ENCODE measurements around the gene CIITA.
"Not testable (repeated sequence)": the region's sequence is repeated elsewhere in the genome, so short reads cannot be mapped to it uniquely, and the experiment has no call there.

Gene CIITA

DNA sequence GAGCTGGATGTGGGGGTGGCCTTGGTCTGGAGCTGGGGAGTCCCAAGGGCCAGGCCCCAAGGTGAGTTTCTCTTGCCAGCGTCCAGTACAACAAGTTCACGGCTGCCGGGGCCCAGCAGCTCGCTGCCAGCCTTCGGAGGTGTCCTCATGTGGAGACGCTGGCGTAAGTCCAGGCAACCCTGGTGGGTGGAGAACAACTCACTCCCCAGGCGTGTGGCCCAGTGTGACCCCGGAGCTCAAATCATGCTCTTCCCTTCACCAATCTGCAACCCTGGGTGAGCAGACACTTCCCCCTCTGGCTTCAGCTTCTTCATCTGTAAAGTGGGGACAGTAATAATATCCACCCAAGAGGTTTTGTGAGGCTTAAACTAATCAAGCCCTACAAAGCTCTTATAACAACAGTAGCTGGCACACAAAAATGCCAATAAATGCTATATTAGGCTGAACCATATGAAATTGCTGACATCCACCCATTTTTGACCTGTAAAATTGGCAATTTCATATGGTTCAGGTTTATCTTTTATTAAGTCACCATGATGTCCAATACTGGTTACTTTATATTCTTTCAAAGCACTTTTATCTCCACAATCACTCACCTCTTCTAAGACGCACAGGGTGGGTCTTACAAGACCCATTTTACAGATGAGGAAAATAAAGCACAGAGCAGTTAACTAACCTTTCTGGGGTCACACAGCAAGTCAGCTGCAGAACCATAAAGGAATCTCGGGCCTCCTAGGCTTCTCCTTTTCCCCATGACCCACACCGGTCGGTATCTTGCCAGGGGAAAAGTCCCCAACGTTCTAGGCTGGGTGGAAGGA lies 45.5 kb downstream of the CIITA start:
- no peak for DNase-seq

DNA sequence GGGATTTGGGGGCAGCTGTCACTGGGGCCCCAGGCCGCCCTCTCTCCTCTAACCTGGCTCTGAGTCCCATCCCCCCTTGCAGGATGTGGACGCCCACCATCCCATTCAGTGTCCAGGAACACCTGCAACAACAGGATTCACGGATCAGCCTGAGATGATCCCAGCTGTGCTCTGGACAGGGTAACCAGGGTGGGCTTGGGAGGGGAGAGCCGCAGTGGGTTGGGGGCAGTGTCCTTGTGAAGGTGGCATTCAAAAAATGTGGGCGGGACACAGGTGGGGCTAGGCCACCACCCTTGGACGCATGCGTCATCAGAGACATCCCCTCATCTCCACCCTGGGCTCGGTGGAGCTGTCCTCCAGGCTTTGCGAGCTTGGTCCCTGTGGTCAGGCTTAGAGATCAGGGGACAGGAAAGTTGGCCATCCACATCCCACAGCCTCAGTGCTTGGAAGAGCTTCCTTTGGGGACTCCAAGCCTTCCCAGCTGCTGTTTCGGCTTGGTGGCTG lies 46.2 kb downstream of the CIITA start:
- DNase-seq, result no peak

DNA sequence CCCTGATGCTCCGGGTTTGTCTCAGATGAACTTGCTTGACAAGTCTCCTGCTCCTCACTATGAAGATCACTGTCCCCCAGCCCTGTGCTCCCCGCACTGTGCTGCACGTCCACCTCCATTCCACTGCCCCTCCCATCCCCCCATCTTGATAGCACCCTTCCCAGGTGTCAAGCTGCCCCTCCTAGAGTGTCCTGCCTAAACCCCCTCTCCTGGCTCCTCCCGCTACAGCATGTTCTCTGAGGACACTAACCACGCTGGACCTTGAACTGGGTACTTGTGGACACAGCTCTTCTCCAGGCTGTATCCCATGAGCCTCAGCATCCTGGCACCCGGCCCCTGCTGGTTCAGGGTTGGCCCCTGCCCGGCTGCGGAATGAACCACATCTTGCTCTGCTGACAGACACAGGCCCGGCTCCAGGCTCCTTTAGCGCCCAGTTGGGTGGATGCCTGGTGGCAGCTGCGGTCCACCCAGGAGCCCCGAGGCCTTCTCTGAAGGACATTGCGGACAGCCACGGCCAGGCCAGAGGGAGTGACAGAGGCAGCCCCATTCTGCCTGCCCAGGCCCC lies 46.7 kb downstream of the CIITA start:
- DNase-seq, result no peak

DNA sequence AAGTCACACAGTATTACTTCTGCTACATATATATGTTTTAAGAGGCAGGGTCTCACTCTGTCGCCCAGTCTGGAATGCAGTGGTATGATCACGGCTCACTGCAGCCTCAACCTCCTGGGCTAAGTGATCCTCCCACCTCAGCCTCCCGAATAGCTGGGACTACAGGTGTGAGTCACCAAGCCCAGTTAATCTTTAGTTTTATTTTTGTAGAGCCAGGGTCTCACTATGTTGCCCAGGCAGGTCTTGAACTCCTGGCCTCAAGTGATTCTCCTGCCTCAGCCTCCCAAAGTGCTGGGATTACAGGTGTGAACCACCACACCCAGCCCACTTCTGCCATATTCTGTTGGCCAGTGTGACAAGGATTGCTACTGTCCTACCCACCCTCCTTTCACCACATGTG lies 48.3 kb downstream of the CIITA start:
- not testable (repeated sequence) for DNase-seq

DNA sequence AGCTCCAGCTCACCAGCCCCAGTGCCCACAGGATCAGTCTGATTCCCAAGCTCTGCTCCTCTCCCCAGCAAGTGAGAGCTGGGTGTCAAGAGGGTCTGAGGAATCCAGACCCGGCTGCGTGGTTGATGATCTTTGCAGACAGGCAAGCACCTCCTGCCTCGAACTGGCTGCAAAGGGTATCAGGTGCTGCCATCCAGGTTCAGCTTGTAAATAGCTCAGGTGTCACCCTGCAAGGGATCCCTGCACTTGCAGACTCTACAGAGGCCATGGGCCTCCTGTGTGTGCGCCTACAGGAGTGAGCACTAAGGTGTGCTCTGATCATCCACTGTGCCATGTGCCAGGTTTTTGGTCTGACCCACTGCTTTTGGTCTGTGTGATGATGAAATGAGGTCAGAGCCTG lies 49.1 kb downstream of the CIITA start:
- no peak for DNase-seq

DNA sequence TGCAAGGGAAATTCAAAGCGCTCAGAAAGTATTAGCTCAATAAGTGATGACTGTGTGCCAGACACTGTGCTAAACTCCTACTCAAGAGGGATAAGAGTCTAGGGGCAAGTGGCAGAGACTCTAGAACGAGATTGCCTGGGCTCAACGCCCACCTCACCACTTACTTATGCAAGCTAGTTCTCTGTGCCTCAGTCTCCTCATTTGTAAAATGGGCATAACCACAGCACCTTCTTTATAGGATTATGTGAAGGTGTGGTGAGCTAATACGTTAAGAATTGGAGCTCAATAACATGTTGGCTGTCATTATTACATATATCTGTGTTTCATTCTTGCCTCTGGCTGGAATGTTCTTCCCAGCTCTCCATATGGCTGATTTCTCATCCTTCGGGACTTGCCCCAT lies 49.9 kb downstream of the CIITA start:
- DNase-seq, result no peak

DNA sequence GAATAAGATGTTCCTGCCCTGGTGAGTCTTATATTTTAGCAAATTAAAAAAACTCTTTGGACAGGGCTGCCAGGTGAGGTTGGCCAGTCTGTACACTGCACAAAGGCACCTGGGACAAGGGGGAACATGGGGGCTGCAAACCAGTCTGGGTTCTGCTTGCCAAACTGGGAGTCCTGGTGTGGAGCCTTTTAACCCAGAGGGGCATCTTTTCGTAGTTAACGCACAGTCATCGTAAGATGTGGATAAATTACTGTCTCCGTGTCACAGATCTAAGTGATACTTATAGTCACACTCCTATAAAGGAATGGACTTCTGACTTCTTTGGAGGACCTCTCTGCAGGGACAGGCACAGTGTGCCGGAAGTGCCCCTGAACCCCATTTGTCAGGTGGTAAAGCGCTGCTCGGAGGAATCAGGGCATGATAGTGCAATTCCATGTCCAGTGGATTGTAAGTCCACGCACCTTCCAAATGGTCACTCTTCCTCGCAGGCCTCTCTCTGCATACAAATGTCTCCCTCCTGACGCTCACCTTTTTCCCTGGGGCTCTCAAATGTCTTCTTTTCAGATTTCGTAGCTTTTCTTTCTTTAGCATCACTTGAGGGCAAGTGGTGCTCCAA lies 50.6 kb downstream of the CIITA start:
- DNase-seq, result no peak

DNA sequence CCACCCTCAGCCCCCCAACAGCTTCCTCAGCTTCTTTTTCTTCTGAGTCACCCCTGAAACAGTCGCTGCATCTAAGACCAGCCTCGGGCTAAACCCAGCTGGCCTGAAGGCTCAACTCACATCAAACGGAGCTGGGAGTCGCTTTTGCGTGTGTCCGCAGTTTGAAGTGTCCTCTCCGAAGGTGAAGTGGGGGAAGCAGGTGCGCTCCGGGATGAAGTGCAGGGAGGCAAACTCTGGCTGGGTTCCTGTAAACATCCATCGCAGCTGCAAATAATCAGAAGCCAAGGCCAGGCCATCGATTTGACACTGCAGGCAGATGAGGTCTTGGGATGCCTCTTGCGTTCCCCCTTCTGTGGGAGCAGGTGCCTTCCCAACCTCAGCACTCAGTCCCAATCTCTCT lies 52.1 kb downstream of the CIITA start:
- not testable (repeated sequence) for DNase-seq

DNA sequence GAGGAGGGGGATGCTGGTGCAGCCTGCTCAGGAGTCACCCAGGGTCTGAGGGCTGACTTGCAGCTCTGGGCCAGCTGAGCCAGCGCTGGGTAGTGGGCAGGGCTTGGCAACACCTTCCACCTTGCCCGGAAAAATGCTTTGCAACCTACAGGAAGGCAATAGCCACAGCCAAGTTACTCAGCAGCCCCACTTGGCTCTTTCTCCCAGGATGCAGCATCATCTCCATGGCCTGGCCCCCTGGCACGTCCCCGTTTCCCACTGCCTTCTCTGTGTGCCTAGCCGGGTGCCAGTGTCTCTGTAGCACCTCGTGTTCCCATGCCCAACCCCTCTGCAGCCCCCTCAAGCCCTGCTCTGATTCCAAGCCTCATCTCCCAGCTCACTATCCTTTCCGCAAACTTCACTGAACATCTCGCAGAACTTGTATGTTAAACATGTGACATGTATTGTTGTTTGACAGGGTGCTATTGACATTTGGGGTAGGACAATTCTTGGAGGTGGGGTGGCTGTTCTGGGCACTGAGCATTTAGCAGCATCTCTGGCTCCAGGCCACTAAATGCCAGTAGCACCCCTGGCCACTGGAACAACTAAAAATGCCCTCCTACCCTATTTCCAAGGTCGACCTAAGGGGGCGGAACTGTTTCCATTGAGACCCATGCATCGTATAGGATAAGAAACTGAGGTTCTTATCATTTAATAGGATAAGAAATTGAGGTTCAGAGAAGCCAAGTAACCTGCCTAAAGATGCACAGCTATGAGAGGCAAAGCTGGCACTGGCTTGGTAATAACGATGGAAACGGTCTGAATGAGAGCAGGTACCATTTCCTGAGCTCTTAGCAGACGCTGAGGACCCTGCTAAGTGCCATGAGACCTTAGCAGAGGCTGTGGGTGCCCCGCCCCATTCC lies 53.1 kb downstream of the CIITA start:
- DNase-seq, result no peak

DNA sequence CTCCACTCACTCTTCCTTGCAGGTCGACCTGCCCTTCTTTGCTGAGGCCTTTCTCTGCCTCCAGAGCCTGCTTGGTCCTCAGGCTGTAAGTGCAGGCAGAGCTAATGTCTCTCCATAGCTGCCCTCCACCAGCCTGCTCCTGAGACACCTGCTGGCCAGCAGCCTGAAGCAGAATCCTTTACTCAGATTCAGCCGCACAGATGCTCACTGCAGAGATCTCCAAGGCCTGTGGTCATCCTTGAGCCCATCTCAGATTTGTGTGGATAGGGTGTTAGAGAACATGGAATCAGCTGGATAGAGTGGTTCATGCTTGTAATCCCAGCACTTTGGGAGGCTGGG lies 53.7 kb downstream of the CIITA start:
- DNase-seq, result no peak

DNA sequence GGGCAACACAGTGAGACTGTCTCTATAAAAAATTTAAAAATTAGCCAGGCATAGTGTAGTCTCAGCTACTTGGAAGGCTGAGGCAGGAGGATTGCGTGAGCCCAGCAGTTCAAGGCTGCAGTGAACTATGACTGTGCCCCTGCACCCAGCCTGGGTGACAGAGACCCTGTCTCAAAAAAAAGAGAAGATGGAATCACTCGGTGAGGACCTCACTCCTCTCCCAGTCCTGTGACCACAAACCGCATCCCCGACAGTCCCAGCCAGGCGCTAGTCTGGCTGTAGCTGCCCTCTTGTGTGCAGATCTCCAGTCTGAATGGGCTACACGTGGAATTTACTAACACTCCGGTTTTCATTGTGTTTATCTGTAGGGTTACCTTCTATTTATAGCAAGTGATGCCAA lies 54.1 kb downstream of the CIITA start:
- DNase-seq, result no peak

DNA sequence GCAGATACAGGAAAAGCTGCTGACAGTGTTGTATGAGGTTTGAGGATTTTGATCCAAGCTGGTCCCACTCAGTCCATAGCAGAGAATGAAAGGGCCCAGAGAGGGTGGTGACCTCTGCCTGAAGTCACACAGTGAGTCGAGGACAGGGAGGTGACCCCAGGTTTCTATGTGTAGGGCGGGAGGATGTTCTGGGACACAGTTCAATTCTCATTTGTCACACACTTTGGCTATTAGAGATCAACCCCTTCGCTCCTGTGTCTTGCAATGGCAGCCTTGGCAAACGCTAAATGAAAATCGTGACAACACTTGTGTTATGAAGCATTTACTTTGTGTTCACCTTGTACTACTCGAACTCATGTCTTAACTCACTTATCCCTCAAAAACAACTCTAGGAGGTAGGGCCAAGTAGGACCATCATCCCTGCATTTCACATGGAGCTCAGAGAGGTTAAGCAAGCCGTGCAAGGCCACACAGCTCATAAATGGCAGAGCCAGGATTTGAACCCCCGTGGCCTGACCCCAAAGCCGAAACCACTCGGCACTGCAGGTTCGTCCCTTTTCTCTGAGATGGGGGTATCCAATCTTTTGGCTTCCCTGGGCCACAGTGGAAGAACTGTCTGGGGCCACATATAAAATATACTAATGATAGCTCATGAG lies 55.1 kb downstream of the CIITA start:
- DNase-seq, result no peak

DNA sequence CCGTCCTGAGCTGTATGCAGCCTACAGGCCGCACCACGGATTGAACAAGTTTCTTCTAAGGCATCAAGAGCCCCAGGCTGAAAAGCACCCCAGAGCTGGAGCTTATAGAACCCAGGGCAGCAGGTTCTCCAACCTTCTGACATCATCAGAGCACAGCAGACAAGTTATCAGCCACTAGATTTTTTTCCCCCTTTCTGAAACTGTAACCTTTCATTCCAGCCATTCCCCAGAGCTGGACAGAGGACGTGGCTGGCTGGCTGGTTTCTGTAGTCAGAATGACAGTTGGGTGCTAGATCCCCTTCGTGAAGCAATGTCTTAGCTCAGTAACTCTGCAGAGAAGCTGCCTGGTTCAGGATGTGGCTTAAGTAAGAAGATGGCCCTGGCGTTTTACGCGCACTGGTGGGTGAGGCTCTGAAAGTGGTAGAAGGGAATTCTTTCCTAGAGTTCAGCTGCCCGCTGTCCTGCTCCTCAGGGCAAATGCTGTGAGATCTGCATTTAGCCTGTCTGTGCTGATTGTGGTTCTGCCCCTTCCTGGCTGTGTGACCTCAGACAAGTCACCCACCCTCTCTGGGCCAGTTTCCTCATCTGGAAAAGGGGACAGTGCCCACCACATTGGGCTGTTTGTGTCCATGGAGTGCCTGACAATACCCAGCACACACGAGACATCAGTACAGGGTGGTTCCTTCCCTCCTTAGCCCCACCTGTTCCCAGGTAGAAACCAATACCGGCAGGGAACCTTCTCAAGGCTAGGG lies 56.1 kb downstream of the CIITA start:
- no peak for DNase-seq

DNA sequence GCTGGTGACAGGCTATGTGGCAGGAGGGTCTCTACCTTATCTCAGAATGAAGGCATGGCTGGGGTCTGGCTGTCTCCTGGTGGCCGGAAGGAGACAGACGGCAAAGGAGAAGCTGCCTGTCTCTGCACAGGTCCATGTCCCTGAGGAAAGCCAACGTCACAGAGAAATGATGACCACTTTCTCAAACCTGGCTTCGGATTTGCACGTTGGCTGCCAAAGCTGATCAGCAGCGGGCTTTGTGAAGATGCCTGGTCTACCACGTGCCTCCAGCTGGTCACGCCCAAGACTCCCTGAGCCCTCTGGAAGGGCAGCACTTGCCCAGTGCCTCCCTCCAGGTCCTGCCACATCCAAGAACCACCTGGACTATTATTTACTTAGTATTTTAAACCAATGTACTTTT lies 56.9 kb downstream of the CIITA start:
- no peak for DNase-seq

DNA sequence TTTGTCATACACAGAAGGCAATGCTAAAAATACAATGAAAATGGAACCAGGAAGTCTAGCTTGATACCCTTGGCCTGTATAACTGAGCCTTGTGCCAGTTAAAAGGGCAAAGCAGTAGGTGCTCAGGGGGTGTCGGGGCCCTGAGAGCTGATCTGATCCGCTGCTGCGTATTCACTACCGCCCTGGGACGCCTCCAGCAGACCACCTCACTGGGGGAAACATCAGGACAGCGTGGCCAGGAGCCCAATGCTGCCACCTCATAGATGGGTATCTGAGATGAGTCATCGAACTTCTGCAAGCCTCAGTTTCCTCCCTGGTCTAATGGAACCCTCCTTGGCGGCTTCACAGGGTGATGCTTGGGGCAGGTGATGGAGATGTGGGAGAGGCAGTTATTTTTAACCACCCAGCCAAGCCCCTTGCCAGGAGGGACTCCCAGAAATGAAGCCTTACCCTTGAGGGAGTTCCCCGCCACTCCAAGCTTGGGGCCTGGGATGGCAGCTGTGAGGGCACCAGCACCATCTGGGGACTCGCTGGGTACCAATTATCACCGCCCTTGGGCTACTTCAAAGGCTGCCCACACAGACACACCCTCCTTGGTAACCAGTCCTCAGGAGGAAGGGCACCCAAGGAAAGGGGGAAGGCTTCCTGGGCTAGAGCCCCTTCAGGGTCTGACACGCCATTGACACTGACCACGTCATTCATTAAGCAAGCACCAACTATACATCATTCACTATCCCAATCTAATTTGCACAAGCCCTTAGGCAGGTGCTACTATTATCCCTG lies 57.5 kb downstream of the CIITA start:
- no peak for DNase-seq

DNA sequence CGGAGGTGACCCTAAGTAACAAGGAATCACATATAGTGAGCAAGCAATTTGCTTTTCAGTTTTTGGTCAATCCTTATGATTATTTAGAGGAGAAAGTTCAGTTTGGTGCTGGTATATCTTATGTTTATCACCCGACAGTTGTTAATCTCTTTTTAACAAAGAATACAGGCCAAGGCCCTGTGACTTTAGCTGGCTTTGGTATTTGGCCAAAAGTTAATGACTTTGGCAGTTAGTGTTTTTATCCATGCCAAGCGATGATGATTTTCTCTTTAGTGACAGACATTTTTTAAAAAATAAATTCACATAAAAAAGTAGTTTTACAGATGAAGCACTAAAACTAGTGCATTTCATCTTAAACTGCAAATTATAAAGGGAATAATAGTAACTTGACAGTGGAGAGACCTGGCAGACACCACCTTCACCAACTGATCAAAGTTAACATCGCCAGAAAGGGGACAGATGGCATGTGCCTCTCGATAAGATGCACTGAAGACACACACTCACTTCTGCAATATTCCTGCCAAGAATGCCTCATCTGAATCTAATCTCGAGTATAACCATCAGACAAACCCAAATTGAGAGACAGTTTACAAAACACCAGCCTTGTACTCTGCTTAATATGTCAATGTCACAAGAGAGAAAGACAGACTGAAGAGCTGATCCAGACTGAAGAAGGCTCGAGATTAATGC lies 58.4 kb downstream of the CIITA start:
- DNase-seq, result no peak

DNA sequence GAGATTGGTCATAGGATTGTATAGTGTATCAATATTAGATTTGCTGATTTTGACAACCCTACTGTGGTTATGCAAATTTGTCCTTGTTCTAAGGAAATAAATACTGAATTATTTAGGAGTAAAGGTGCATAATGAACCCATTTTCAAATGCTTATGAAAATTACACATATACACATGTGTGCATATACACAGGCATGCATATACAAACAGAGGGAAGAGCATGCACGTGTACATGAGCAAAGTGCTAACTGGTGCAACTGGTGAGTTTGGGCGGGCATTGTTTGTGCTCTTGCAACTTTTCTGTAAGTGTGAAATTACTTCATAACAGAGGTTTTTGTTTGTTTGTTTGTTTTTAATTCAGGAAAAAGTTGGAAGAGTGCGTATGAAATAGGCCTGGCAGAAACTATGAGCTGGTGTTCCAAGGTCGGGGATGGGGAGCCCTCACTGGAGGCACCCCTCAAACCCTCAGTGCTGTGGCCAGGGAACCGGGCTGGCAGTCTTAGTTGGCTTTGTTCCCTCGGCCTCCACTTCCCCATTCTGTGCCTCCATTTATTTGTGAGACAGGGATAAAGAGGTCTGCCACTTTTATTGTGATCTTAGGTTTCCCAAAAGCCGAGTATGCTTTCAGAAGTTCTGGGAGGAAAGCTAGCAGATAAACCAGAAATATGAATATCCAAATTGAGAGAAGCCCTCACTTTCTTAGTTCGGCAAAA lies 59.4 kb downstream of the CIITA start:
- no peak for DNase-seq

DNA sequence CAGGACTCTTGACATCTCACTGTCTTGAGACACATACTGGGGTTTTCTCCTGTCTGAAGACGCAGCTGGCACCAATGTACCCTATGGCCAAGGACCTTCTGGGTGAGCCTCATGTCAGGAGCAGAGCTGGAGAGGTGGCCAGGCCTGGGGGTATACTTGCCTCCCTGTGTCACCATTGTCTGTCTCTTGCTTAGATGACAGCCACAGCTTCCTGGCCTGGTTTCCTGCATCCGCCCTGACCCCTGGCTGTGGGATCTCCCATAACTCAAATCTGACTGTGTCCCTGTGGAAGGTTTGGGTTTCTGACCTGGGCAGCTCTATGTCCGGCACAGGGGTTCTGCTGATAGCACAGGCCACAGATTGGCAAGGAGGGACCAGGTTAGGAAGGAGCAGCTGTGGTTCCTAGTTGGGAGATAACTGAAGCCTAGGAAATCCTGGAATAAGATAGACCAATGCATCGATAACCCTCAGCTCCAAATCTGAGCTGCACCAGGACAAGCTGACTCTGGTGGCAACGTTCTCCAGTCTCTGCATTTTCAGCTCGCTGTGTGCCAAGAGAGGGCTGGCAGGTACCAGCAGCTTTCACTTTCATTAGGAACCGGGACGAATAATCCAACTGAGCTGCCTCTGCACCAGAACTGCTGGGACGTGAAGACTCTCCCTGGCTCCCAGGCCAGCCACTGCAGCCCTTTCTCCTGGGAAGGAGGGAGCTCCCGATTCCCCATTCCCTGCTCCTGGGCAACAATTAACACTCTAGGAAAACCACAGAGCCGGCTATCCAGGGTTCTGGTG lies 60.3 kb downstream of the CIITA start:
- no peak for DNase-seq

DNA sequence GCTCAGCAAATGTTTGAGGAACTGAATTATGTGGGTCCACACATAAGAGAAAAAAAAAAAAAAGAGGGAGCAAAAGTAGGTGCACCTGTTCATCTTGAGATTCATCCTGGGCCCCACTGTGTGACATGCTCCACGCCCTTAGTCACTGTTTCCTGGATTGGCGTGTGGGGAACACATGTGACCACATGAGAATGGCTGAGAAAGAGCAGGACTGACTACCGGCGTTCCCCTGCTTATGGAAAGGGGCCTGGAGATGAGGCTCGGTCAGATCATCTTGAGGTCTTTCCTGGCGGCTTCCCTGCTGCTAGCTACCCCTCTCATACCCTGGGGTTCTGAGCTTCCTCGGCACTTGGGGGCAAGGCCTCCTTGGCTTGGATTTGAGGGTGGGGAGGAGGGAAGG lies 61.3 kb downstream of the CIITA start:
- no peak for DNase-seq

All from NCI-H1930 (cell line).